Retinal pigment epithelial cell (primary cell): Measurements from ENCODE around the gene LRRC72.
"Not testable (repeated sequence)": the region's sequence is repeated elsewhere in the genome, so short reads cannot be mapped to it uniquely, and the experiment has no call there.

Source experiments
- DNase-seq: peaks from one replicate; pipeline ENCODE4 v3.0.0-alpha.2; 2010; ENCODE audit warnings: low read depth
- H3K4me3 ChIP-seq: 2 replicates; pipeline ENCODE4 v1.5.1; 2011; ENCODE audit warnings: mild to moderate bottlenecking, low read length, control low read depth, moderate library complexity
- TF ChIP-seq, protein P1 (sequence below): conservative IDR thresholded peaks from 2 replicates; pipeline ENCODE4 v1.5.1; 2011; ENCODE audit warnings: low read depth, low read length, control low read depth, inconsistent platforms

The LRRC72 gene

DNA sequence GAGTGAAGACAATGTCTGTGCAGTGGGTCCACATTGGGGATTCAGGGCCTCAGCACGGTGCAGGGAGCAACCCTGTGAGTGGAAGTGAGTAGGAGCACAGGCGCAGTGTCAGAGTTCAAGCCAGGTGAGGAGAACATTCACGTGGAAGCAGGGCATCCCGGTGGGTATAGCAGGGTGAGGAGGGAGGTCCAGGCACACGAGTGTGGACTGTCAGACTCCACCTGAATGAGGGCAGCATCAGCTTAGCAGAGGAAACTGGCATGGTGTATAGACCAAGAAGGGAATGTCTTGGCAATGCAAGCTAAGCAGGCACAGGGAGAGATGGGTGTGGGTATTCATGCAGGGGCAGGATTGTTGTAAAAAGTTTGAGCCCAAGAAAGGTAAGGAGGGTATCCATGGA is 15.3 kb upstream of the LRRC72 start:
- H3K4me3 ChIP-seq: no peak overlapping the region
- no peak for DNase-seq
- TF ChIP-seq, protein P1, sequence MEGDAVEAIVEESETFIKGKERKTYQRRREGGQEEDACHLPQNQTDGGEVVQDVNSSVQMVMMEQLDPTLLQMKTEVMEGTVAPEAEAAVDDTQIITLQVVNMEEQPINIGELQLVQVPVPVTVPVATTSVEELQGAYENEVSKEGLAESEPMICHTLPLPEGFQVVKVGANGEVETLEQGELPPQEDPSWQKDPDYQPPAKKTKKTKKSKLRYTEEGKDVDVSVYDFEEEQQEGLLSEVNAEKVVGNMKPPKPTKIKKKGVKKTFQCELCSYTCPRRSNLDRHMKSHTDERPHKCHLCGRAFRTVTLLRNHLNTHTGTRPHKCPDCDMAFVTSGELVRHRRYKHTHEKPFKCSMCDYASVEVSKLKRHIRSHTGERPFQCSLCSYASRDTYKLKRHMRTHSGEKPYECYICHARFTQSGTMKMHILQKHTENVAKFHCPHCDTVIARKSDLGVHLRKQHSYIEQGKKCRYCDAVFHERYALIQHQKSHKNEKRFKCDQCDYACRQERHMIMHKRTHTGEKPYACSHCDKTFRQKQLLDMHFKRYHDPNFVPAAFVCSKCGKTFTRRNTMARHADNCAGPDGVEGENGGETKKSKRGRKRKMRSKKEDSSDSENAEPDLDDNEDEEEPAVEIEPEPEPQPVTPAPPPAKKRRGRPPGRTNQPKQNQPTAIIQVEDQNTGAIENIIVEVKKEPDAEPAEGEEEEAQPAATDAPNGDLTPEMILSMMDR: no peak

DNA sequence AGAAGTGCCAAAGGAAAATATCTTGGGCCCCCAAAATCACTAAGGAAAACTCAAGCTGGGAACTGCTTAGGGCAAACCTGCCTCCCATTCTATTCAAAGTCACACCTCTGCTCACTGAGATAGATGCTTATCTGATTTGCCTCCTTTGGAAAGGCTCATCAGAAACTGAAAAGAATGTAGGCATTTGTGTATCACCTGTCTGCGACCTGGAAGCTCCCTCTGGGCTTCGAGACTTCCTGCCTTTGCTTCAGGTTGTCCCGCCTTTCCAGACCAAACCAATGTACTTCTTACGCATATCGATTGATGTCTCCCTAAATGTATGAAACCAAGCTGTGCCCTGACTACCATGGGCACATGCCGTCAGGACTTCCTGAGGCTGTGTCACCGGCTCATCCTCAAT is 14.5 kb upstream of the LRRC72 start:
- no peak overlapping the region for H3K4me3 ChIP-seq
- no peak for DNase-seq
- TF ChIP-seq, protein P1: no peak

DNA sequence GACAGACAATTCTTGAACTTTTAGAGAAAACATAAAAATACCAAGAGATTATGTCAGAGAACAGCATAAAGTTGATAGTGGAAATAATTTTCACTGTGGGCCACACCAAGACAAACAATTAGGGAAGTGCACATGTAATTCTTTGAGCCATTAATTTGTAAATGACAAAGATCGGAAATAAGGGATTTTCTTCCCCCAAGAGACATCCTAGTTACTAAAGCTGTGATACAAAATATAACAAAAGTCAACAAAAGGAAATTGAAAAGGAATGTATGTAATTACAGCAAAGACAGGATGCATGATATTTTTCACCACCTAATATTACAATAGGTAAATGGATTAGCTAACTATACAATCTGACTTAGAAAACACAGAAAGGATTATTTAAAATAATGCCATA is 12.4 kb upstream of the LRRC72 start:
- no peak for DNase-seq
- no peak overlapping the region for H3K4me3 ChIP-seq
- TF ChIP-seq, protein P1: no peak

DNA sequence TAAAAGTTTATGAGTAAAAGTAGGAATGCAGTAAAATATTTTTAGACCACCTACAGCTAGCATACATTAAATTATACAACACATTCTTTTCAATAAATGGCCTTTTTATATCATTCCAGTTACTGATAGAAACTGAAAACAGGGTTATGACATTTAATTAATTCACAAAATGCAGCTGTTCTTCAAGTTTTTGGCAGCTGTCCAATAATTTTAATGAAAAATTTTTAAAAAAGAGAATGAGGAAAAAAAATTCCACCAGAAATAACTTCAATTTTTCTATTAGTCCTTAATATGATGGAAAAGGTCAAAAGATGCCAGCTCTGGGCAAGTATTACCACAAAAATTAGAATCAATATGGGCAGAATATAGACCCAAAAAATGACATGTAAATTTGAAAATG is 11.9 kb upstream of the LRRC72 start:
- no peak for DNase-seq
- TF ChIP-seq, protein P1: no peak
- no peak overlapping the region for H3K4me3 ChIP-seq

DNA sequence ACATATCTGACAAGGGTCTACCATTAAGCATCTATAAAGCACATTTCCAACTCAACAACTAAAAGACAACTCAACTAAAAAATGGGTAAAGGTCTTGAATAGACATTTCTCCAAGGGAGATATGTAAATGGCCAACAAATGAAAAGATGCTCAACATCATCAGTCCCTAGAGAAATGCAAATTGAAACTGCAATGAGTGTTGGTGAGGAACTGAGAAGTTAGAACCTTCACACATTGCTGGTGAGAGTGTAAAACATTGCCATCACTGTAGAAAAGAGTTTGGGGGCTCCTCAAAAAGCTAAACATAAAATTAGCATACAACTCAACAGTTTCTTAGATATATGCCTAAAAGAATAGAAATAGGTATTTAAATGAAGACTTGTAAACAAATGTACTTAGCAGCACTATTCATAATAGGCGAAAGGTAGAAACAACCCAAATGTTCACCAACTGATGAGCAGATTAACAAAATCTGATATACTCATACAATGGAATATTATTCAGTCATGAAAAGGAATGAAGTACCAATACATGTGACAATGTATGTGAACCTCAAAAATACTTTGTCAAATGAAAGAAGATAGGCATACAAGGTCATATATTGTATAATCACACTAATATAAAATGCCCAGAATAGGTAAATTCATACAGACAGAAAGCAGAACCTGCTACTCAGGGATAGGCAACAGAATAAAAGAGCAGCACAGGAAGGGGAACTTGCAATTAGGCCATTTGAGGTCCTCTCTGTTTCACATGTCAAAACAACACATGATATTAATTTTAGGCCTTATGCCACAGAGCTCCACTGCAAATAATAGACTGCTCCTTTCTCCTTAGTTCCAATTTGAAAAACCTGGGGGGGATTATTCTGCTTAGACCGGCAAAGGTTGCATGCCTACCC is 10.6 kb upstream of the LRRC72 start:
- no peak overlapping the region for H3K4me3 ChIP-seq
- no peak for DNase-seq
- TF ChIP-seq, protein P1: no peak

DNA sequence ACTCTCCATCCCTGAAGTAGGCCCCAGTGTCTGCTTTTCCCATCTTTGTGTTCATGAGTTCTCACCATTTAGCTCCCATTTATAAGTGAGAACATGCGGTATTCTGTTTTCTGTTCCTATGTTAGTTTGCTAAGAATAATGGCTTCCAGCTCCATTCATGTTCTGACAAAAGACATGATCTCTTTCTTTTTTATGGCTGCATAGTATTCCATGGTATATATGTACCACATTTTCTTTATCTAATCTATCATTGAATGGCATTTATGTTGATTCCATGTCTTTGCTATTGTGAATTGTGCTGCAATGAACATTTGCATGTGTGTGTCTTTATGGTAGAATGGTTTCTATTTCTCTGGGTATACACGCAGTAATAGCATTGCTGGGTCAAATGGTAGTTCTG is 6.6 kb upstream of the LRRC72 start:
- not testable (repeated sequence) for DNase-seq, H3K4me3 ChIP-seq

DNA sequence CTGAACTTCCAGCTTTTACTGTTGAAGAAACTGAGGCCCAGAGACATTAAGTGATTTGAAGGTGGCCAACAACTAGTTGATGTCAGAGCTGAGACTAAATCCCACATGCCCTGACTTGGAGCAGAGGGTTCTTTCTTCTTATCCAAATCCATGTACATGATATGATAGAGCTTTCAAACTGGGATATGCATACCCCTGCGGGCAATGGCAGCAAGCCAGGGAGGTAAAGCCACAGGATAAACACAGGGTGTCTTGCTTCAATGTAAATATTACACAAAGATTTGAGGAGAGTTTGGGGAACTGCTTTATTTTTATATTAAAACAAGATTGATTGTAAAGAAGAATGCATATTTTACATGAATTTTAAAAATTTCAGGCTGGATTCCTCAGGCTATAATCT is 2.3 kb upstream of the LRRC72 start:
- no peak for DNase-seq
- H3K4me3 ChIP-seq: no peak overlapping the region
- TF ChIP-seq, protein P1: no peak
